Astrocyte of the cerebellum (primary cell): Measurements from ENCODE around the gene OVCH1.

Source experiments
- DNase-seq: peaks from one replicate; pipeline ENCODE4 v3.0.0-alpha.2; 2011; ENCODE audit warnings: low read depth
- H3K4me3 ChIP-seq: 2 replicates; pipeline ENCODE4 v1.5.1; 2011; ENCODE audit warnings: mild to moderate bottlenecking, low read depth, low read length, moderate library complexity
- CTCF ChIP-seq: IDR thresholded peaks from 2 replicates; pipeline ENCODE4 v1.5.1; 2012; ENCODE audit warnings: low read length, low read depth, moderate library complexity, mild to moderate bottlenecking; ENCODE audit errors: missing control alignments
- in situ Hi-C: cut with HindIII; loops from 2 replicates; pipeline ENCODE4 v1.10.0; 2017; ENCODE audit warnings: low sequenced_read_pairs

OVCH1 gene

GRCh38 chr12:29426498-29426897 lies 71.0 kb downstream of the OVCH1 start:
- no peak overlapping the region for H3K4me3 ChIP-seq

DNA sequence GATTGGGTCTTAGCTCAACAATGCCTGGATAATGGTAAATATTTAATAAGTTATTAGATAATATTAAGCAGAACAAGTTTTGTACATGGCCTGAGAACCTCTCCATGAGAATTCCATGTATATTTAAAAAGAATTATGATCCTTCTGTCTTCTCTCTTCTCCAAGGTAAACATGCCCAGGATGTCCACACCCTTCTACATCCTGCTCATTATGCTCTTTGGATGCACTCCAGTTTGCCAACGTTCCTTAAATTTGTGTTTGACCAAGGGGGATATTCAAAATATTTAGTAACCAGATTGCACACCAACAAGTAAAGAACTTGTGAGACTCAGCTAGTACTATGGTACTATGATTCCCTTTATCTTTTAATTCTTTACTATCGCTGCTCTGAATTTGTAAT lies 71.8 kb downstream of the OVCH1 start:
- no peak overlapping the region for H3K4me3 ChIP-seq
- DNase-seq: no peak
- TF ChIP-seq CTCF: no peak
- in situ Hi-C loops: no loop called here

More at GRCh38 chr12:29426498-29426897, 71.0 kb downstream of the OVCH1 start:
- TF ChIP-seq CTCF: no peak
- in situ Hi-C loops: no loop called here
- no peak for DNase-seq

GRCh38 chr12:29416748-29417147 lies 80.7 kb downstream of the OVCH1 start:
- no peak for DNase-seq
- in situ Hi-C loops: no loop called here
- H3K4me3 ChIP-seq: no peak overlapping the region
- no peak for TF ChIP-seq CTCF

- in situ Hi-C loops: no loop called here
- TF ChIP-seq CTCF: no peak
- peak; percentile 2 for DNase-seq
- H3K4me3 ChIP-seq: no peak overlapping the region
Measured at GRCh38 chr12:29415111-29415510, 82.4 kb downstream of the OVCH1 start.

DNA sequence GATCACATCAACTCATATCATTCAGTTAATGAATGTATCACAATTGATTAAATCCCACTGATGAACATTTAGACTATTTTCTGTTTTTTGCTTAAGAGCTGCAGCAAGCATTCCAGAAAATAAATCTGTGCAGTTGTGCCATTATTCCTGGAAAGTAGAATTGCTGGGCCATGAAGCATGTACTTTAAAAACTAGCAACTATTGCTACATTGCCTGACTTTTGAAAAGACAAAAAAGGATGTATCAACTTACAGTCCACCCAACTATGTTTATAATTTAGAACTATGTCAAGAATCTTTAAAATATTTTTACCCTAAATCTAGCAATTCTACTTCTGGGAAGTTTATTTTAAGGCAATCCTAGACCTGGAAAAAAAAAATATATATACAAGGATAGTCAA lies 83.1 kb downstream of the OVCH1 start:
- no peak overlapping the region for H3K4me3 ChIP-seq
- no peak for DNase-seq
- no peak for TF ChIP-seq CTCF
- in situ Hi-C loops: no loop called here

DNA sequence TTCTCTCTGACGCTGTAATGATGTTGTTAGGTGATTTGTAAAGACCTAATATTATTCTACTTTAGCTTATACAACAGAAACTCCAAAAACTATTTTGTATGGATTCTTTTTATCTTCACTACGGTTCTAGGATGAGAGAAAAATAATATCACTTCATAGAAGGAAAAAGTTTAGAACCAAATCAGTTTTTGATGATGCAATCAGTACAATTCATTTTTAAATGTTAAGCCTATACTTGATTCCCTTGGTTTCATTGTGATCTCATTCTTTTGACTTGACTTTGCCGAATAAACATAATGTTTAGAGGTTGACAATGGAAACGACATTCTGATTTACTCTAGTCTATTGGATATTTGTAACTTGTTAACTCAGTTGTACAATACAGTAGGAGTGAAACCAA lies 91.9 kb downstream of the OVCH1 start:
- in situ Hi-C loops: no loop called here
- no peak overlapping the region for H3K4me3 ChIP-seq
- no peak for DNase-seq
- no peak for TF ChIP-seq CTCF

DNA sequence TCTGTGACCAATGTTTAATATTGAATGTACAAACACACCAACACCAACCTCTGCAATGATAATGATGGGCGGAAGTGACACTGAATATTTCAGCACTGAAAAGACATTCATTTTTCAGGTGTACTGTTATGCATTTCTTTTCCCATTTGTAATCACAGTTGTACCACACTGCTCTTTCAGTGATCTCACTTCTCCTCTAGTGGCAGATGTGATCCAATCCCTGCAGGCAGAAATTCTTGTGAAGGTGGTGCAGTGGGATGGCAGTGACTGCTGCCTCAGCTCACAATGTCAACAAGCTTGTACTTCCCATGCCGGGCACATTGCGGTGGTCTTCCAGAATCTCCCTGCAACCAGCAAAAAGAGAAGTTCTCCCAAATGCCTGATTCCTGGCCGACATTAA lies 93.5 kb downstream of the OVCH1 start:
- TF ChIP-seq CTCF: no peak
- DNase-seq: no peak
- no peak overlapping the region for H3K4me3 ChIP-seq
- in situ Hi-C loops: no loop called here
